ENCODE data around the gene DNM2. TPM values are rescaled to one million over a fixed set of nuclear protein-coding genes. Genes with fewer than 3 reads are reported as not detected.

DNM2 gene
- total and polyA plus RNA-seq, 10 of the 15 experiments (the other 5 are each of a cell fraction or from before 2014, with no cell fraction given), result 1.2 to 146 (median 68.9) TPM

GRCh38 chr19:10835089-10835753 is 117.3 kb downstream of the DNM2 start (continued):
- no peak for TF ChIP-seq ESRRA (IDR thresholded peaks at IDR 0.05; ENCODE audit: low read length)
- TF ChIP-seq, protein P1, sequence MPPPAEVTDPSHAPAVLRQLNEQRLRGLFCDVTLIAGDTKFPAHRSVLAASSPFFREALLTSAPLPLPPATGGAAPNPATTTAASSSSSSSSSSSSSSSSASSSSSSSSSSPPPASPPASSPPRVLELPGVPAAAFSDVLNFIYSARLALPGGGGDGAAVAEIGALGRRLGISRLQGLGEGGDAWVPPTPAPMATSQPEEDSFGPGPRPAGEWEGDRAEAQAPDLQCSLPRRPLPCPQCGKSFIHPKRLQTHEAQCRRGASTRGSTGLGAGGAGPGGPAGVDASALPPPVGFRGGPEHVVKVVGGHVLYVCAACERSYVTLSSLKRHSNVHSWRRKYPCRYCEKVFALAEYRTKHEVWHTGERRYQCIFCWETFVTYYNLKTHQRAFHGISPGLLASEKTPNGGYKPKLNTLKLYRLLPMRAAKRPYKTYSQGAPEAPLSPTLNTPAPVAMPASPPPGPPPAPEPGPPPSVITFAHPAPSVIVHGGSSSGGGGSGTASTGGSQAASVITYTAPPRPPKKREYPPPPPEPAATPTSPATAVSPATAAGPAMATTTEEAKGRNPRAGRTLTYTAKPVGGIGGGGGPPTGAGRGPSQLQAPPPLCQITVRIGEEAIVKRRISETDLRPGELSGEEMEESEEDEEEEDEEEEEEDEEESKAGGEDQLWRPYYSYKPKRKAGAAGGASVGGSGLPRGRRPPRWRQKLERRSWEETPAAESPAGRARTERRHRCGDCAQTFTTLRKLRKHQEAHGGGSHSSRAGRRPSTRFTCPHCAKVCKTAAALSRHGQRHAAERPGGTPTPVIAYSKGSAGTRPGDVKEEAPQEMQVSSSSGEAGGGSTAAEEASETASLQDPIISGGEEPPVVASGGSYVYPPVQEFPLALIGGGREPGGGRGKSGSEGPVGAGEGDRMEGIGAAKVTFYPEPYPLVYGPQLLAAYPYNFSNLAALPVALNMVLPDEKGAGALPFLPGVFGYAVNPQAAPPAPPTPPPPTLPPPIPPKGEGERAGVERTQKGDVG (CRISPR knock-in tag; IDR thresholded peaks at IDR 0.05), result no peak
- TF ChIP-seq BMI1 (IDR thresholded peaks at IDR 0.05; ENCODE audit: borderline replicate concordance), result no peak
- TF ChIP-seq, protein P2, sequence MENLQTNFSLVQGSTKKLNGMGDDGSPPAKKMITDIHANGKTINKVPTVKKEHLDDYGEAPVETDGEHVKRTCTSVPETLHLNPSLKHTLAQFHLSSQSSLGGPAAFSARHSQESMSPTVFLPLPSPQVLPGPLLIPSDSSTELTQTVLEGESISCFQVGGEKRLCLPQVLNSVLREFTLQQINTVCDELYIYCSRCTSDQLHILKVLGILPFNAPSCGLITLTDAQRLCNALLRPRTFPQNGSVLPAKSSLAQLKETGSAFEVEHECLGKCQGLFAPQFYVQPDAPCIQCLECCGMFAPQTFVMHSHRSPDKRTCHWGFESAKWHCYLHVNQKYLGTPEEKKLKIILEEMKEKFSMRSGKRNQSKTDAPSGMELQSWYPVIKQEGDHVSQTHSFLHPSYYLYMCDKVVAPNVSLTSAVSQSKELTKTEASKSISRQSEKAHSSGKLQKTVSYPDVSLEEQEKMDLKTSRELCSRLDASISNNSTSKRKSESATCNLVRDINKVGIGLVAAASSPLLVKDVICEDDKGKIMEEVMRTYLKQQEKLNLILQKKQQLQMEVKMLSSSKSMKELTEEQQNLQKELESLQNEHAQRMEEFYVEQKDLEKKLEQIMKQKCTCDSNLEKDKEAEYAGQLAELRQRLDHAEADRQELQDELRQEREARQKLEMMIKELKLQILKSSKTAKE (IDR thresholded peaks at IDR 0.05; ENCODE audit: low read depth, poor library complexity, severe bottlenecking), result no peak
- TF ChIP-seq CBX3 (IDR thresholded peaks at IDR 0.05; ENCODE audit: borderline replicate concordance, low read depth), result no peak
- no peak for TF ChIP-seq ZNF24 (IDR thresholded peaks at IDR 0.05)
- TF ChIP-seq SMARCA5 (IDR thresholded peaks at IDR 0.05), result peak; percentile 86
- no peak for TF ChIP-seq MTA2 (IDR thresholded peaks at IDR 0.05; ENCODE audit: low read depth)
- TF ChIP-seq IKZF1 (conservative IDR thresholded peaks at IDR 0.05), result no peak
- no peak for TF ChIP-seq YBX1 (IDR thresholded peaks at IDR 0.05)
- no peak for TF ChIP-seq BCLAF1 (IDR thresholded peaks at IDR 0.05)
- TF ChIP-seq, protein P3, sequence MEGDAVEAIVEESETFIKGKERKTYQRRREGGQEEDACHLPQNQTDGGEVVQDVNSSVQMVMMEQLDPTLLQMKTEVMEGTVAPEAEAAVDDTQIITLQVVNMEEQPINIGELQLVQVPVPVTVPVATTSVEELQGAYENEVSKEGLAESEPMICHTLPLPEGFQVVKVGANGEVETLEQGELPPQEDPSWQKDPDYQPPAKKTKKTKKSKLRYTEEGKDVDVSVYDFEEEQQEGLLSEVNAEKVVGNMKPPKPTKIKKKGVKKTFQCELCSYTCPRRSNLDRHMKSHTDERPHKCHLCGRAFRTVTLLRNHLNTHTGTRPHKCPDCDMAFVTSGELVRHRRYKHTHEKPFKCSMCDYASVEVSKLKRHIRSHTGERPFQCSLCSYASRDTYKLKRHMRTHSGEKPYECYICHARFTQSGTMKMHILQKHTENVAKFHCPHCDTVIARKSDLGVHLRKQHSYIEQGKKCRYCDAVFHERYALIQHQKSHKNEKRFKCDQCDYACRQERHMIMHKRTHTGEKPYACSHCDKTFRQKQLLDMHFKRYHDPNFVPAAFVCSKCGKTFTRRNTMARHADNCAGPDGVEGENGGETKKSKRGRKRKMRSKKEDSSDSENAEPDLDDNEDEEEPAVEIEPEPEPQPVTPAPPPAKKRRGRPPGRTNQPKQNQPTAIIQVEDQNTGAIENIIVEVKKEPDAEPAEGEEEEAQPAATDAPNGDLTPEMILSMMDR (IDR thresholded peaks at IDR 0.05 in 2 of 3, conservative IDR thresholded peaks at IDR 0.05 in 1 of 3; ENCODE audit: control insufficient read depth in 2 of 3, extremely low read depth in 1 of 3, insufficient read depth in 1 of 3, low read depth in 3 of 3, low read length in 3 of 3), result no peak
- peak in 1 of 2 experiments; percentile 66; a peak in 1 of 3 replicates for TF ChIP-seq EGR1 (IDR thresholded peaks at IDR 0.05; ENCODE audit: borderline replicate concordance in 1 of 2, low read depth in 2 of 2, low read length in 2 of 2)
- TF ChIP-seq CREB1 (IDR thresholded peaks at IDR 0.05; ENCODE audit: low read depth), result peak; percentile 45; the same call in 1 of the 2 replicates
- no peak for TF ChIP-seq EED (IDR thresholded peaks at IDR 0.05; ENCODE audit: low read depth)
- TF ChIP-seq FOXM1 (IDR thresholded peaks at IDR 0.05; ENCODE audit: low read depth, low read length), result no peak
- no peak for TF ChIP-seq ZNF274 (IDR thresholded peaks at IDR 0.05; ENCODE audit: insufficient read depth, insufficient read length)
- TF ChIP-seq SIN3A (IDR thresholded peaks at IDR 0.05; ENCODE audit: low read depth, low read length), result no peak
- no peak for TF ChIP-seq ZZZ3 (IDR thresholded peaks at IDR 0.05; ENCODE audit: control insufficient read depth, insufficient read length, low read depth)
- 0 out of 2 replicates have a peak, but pooled peaks have one; percentile 19 for TF ChIP-seq GATAD2B (conservative IDR thresholded peaks at IDR 0.05; ENCODE audit: low read depth)
